ENCODE data around the gene EFNA3.

EFNA3 gene

DNA sequence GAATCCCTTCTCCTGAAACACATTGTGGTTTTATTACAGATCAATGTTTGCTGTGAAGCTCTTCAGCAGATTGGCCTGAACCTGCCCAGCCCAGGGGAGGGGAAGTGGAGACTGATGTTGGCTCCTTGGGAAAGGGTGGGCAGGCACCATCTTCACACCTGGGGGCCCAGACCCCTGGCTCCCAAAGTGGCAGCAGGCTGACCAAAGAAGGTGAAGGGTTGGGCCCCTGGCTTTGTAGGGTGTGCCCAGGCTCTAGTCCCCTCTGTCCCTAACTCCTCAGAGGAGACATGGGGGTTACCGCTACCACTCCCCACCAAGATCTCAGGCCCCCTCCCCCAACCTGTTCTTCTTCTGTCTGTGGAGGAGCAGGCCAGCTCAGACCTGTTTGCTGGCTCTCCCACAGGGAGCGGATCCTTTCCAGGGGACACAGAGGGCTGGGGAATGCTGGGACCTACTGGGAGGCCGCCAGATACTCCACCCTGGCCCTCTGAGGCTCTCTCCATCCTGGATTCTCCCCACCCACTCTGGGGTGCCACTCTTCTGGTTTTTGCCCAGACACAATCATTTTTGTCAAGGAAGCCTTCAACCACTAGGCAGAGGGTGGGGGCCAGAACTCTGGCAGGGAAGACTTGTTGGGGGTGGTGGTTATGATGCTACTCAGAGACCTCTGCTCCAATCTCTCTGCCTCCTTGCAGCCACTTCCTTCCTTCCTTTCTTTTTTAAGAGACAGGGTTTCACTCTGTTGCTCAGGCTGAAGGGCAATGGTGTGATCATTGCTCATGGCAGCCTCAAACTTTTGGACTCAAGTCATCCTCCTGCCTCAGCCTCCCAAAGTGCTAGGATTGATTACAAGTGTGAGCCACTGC lies 5.0 kb upstream of the EFNA3 start:
- TF ChIP-seq, protein P1, sequence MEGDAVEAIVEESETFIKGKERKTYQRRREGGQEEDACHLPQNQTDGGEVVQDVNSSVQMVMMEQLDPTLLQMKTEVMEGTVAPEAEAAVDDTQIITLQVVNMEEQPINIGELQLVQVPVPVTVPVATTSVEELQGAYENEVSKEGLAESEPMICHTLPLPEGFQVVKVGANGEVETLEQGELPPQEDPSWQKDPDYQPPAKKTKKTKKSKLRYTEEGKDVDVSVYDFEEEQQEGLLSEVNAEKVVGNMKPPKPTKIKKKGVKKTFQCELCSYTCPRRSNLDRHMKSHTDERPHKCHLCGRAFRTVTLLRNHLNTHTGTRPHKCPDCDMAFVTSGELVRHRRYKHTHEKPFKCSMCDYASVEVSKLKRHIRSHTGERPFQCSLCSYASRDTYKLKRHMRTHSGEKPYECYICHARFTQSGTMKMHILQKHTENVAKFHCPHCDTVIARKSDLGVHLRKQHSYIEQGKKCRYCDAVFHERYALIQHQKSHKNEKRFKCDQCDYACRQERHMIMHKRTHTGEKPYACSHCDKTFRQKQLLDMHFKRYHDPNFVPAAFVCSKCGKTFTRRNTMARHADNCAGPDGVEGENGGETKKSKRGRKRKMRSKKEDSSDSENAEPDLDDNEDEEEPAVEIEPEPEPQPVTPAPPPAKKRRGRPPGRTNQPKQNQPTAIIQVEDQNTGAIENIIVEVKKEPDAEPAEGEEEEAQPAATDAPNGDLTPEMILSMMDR (IDR thresholded peaks at IDR 0.05; ENCODE audit: low read depth, low read length), result no peak
- H3K4me3 ChIP-seq (ENCODE audit: low read depth, low read length), result no peak overlapping the region
- in situ Hi-C loops (cut with HindIII; ENCODE audit: low sequenced_read_pairs), result no loop called here
- DNase-seq (ENCODE audit: low read depth, low spot score), result no peak

DNA sequence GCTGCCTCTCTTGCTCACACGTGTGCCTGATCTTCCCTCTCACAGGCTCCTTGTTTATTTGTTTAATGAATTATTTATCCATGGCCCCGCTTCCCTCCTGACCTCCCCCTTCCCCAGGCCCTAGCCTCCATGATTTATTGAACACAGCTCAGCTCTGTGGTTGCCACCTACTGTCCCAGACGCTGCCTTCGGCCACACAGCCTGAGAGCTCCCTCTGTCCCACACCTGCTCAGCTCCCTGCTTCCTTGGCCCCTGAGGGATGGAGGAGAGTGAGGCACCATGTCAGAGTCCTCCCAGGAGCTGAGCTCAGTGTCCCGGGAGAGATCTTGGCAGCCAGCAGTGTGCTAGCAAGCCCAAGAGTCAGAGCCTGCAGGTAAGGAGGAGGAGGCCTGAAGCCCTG lies 3.1 kb upstream of the EFNA3 start:
- in situ Hi-C loops (cut with HindIII; ENCODE audit: low sequenced_read_pairs), result no loop called here
- H3K4me3 ChIP-seq (ENCODE audit: low read depth, low read length), result no peak overlapping the region
- DNase-seq (ENCODE audit: low read depth, low spot score), result no peak
- TF ChIP-seq, protein P1 (IDR thresholded peaks at IDR 0.05; ENCODE audit: low read depth, low read length), result no peak

DNA sequence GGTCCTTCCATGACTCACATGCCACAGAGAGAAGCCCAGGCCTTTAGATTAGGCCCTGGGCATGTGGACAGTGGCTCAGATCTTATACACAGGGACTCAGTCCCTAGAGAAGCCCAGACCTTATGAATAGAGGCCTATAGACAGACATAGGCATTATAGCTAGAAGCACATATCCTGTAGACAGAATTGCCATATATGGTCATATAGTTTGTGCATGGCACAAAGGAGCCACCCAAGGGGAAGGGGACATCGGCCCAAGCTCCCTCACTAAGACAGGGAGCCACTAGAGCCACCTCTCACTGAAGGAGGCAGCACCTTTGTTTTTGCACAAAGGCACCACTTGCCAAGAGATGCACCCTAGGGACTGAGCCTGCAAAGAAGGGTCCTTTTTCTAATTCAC lies 2.3 kb upstream of the EFNA3 start:
- no peak for DNase-seq (ENCODE audit: low read depth, low spot score)
- in situ Hi-C loops (cut with HindIII; ENCODE audit: low sequenced_read_pairs), result no loop called here
- TF ChIP-seq, protein P1 (IDR thresholded peaks at IDR 0.05; ENCODE audit: low read depth, low read length), result no peak
- H3K4me3 ChIP-seq (ENCODE audit: low read depth, low read length), result no peak overlapping the region

DNA sequence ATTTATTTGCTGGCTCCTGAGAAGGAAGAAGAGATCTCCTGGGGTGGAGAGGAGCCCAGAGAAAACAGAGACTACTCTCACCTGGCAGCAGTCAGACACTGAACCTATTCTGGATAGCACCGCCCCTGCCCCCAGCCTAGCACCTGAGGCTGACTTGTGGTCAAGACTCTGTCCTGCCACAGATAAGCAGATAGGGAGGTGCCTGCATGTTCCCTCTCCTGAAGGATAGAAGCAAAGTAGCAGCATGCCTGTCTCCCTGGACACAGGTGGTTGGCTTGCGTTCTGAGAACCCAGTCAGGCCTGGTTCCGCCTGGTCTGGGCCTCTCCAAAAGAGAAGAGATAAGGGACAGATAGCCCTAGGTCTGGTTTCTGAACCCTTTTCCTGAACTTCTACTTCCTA lies 1.3 kb upstream of the EFNA3 start:
- H3K4me3 ChIP-seq (ENCODE audit: low read depth, low read length), result no peak overlapping the region
- no peak for DNase-seq (ENCODE audit: low read depth, low spot score)
- in situ Hi-C loops (cut with HindIII; ENCODE audit: low sequenced_read_pairs), result no loop called here
- TF ChIP-seq, protein P1 (IDR thresholded peaks at IDR 0.05; ENCODE audit: low read depth, low read length), result no peak

DNA sequence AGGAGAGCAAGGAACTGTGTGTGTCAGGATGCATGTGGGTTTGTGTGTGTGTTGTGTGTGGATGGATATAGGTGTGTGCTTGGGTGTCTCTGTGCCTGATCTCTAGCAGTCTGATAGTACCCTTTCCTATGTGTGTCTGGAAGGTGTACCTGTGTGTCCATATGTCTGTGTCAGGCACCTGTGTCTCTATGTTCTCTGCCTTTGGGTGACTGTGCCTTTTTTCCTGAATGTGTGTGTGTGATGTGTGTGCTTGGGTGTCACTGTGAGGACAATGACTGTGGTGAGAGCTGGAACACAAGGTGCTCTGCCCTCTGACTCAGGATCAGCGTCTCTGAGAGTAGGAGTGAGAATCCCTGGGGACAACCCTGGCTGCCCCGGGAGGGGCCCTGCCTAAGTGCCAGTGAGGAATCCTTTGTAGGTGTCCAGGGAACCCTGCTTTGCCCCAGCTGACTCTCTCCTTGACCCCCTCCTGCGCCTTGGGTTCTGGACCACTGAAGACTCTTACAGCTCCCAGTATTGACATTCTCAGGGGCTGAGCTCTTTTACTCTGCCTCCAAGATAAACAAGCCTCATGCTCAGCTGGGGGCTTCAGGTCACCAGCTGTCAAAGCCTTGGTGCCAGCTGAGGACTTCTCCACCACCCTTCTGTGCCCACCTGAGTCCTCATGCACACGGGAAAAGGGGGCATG lies 735 bp upstream of the EFNA3 start:
- in situ Hi-C loops (cut with HindIII; ENCODE audit: low sequenced_read_pairs), result no loop called here
- DNase-seq (ENCODE audit: low read depth, low spot score), result no peak
- no peak overlapping the region for H3K4me3 ChIP-seq (ENCODE audit: low read depth, low read length)
- TF ChIP-seq, protein P1 (IDR thresholded peaks at IDR 0.05; ENCODE audit: low read depth, low read length), result no peak

DNA sequence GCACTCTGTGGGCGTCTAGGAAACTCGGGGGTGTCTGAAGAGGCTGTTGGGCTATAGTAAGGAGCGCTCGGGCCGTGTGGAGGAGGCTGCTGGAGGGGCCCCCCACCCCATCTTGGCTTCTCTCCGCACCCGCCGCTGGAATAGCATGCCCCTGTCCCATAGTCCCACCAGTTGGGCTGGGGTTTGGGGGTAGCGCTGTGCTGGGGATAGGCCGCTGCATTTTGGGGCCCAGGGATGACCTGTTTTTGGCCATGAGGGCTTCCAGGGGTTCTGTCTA lies 511 bp downstream of the EFNA3 start:
- in situ Hi-C loops (cut with HindIII; ENCODE audit: low sequenced_read_pairs), result no loop called here
- TF ChIP-seq, protein P1 (IDR thresholded peaks at IDR 0.05; ENCODE audit: low read depth, low read length), result no peak
- DNase-seq (ENCODE audit: low read depth, low spot score), result no peak
- peak overlapping the region; percentile 18 for H3K4me3 ChIP-seq (ENCODE audit: low read depth, low read length)

All from astrocyte of the spinal cord (primary cell).